ENCODE data around the gene SMARCE1.

The SMARCE1 gene

GRCh38 chr17:40647624-40648383 lies at the start of gene SMARCE1:
SMARCE1 (minus strand) TSS chr17:40647818; CDS start chr17:40645802, 2,016 bp downstream.
- peak; percentile 48 to 56 for DNase-seq (ENCODE audit: low read depth in 1 of 2, low spot score in 1 of 2)

GRCh38 chr17:40697297-40697696 lies 49.7 kb upstream of the SMARCE1 start:
- DNase-seq (ENCODE audit: low read depth in 1 of 2, low spot score in 1 of 2), result no peak

GRCh38 chr17:40696651-40697072 lies 49.0 kb upstream of the SMARCE1 start:
- DNase-seq (ENCODE audit: low read depth in 1 of 2, low spot score in 1 of 2), result no peak

- no peak for DNase-seq (ENCODE audit: low read depth in 1 of 2, low spot score in 1 of 2)
Measured at GRCh38 chr17:40695874-40696472, 48.4 kb upstream of the SMARCE1 start.

- no peak for DNase-seq (ENCODE audit: low read depth in 1 of 2, low spot score in 1 of 2)
Measured at GRCh38 chr17:40694584-40694983, 47.0 kb upstream of the SMARCE1 start.

GRCh38 chr17:40687106-40687505 lies 39.5 kb upstream of the SMARCE1 start:
- no peak for DNase-seq (ENCODE audit: low read depth in 1 of 2, low spot score in 1 of 2)

GRCh38 chr17:40686192-40686591 lies 38.6 kb upstream of the SMARCE1 start:
- no peak for DNase-seq (ENCODE audit: low read depth in 1 of 2, low spot score in 1 of 2)

GRCh38 chr17:40680998-40681397 lies 33.4 kb upstream of the SMARCE1 start:
- DNase-seq (ENCODE audit: low read depth in 1 of 2, low spot score in 1 of 2), result no peak

GRCh38 chr17:40679523-40679907 lies 31.9 kb upstream of the SMARCE1 start:
- DNase-seq (ENCODE audit: low read depth in 1 of 2, low spot score in 1 of 2), result no peak

GRCh38 chr17:40678902-40679522 lies 31.4 kb upstream of the SMARCE1 start:
- DNase-seq (ENCODE audit: low read depth in 1 of 2, low spot score in 1 of 2), result no peak

- DNase-seq (ENCODE audit: low read depth in 1 of 2, low spot score in 1 of 2), result no peak
Measured at GRCh38 chr17:40675905-40676304, 28.3 kb upstream of the SMARCE1 start.

GRCh38 chr17:40672654-40673053 lies 25.0 kb upstream of the SMARCE1 start:
- no peak for DNase-seq (ENCODE audit: low read depth in 1 of 2, low spot score in 1 of 2)

GRCh38 chr17:40671282-40671681 lies 23.7 kb upstream of the SMARCE1 start:
- DNase-seq (ENCODE audit: low read depth in 1 of 2, low spot score in 1 of 2), result no peak

GRCh38 chr17:40666331-40666730 lies 18.7 kb upstream of the SMARCE1 start:
- DNase-seq (ENCODE audit: low read depth in 1 of 2, low spot score in 1 of 2), result no peak

- DNase-seq (ENCODE audit: low read depth in 1 of 2, low spot score in 1 of 2), result no peak
Measured at GRCh38 chr17:40664582-40665333, 17.1 kb upstream of the SMARCE1 start, which contains the start of gene KRT222. KRT222 (minus strand) TSS chr17:40665177; CDS start chr17:40665099, 78 bp downstream.

GRCh38 chr17:40663252-40663651 lies 15.6 kb upstream of the SMARCE1 start:
- DNase-seq (ENCODE audit: low read depth in 1 of 2, low spot score in 1 of 2), result no peak

GRCh38 chr17:40659911-40660310 lies 12.3 kb upstream of the SMARCE1 start:
- DNase-seq (ENCODE audit: low read depth in 1 of 2, low spot score in 1 of 2), result no peak

- DNase-seq (ENCODE audit: low read depth in 1 of 2, low spot score in 1 of 2), result no peak
Measured at GRCh38 chr17:40658396-40658795, 10.8 kb upstream of the SMARCE1 start.

GRCh38 chr17:40651939-40652338 lies 4.3 kb upstream of the SMARCE1 start:
- DNase-seq (ENCODE audit: low read depth in 1 of 2, low spot score in 1 of 2), result no peak

GRCh38 chr17:40648384-40648968 lies 858 bp upstream of the SMARCE1 start:
- DNase-seq (ENCODE audit: low read depth in 1 of 2, low spot score in 1 of 2), result no peak
